OCI-LY3 (cell line): ENCODE results near the gene SYT2.

Source experiments
- H2AFZ ChIP-seq: fragments of 200-600, 300-600 bp; shearing (Covaris generic); 2 replicates; pipeline ENCODE4 v1.6.0; 2014; ENCODE audit warnings: antibody characterized with exemption, low read depth, low read length
- H3K27ac ChIP-seq: fragments of 200-600, 300-600 bp; sonication (generic); 2 replicates; pipeline ENCODE4 v1.5.1; 2014; ENCODE audit warnings: mild to moderate bottlenecking, low read length, moderate library complexity, mixed read lengths
- H3K27me3 ChIP-seq: fragments of 200-600, 300-600 bp; sonication (generic); 2 replicates; pipeline ENCODE4 v1.6.1; 2014; ENCODE audit warnings: low read depth, low read length, mixed read lengths
- H3K36me3 ChIP-seq: fragments of 200-600, 300-600 bp; sonication (generic); replicated peaks from 2 replicates; pipeline ENCODE3; 2014; ENCODE audit warnings: low read depth, low read length, mixed read lengths
- H3K4me1 ChIP-seq: fragments of 300-600, 200-600 bp; sonication (generic); 2 replicates; pipeline ENCODE4 v1.6.1; 2014; ENCODE audit warnings: low read length, mixed read lengths
- H3K4me2 ChIP-seq: fragments of 200-600, 300-600 bp; sonication (generic); 2 replicates; pipeline ENCODE4 v1.6.1; 2014; ENCODE audit warnings: low read length, mixed read lengths
- H3K4me3 ChIP-seq: fragments of 300-600, 200-600 bp; sonication (generic); 2 replicates; pipeline ENCODE4 v1.5.1; 2014; ENCODE audit warnings: antibody characterized with exemption, mild to moderate bottlenecking, low read length, moderate library complexity
- H3K79me2 ChIP-seq: fragments of 300-600, 200-600 bp; shearing (Covaris generic); 2 replicates; pipeline ENCODE4 v1.6.1; 2014; ENCODE audit warnings: mild to moderate bottlenecking, low read length, mixed read lengths
- H3K9ac ChIP-seq: fragments of 300-600, 200-600 bp; shearing (Covaris generic); 2 replicates; pipeline ENCODE4 v1.6.0; 2014; ENCODE audit warnings: mild to moderate bottlenecking, low read length, moderate library complexity
- H3K9me3 ChIP-seq: fragments of 200-600, 300-600 bp; shearing (Covaris generic); 2 replicates; pipeline ENCODE4 v1.6.1; 2014; ENCODE audit warnings: low read length, mixed read lengths; ENCODE audit not compliant: insufficient read depth
- H4K20me1 ChIP-seq: fragments of 200-600, 300-600 bp; sonication (generic); 2 replicates; pipeline ENCODE4 v1.6.1; 2016; ENCODE audit warnings: low read length, mixed read lengths; ENCODE audit not compliant: insufficient read depth
- CTCF ChIP-seq: fragments of 200-600, 300-600 bp; sonication (generic); IDR thresholded peaks from 2 replicates; pipeline ENCODE4 v1.5.1; 2014; ENCODE audit warnings: antibody characterized with exemption, low read length, low read depth
- EZH2phosphoT487 ChIP-seq: fragments of 200-600 bp; shearing (Covaris generic); IDR thresholded peaks from 2 replicates; pipeline ENCODE4 v1.6.1; 2018; ENCODE audit warnings: antibody characterized with exemption, mixed run types, low read depth

The SYT2 gene

GRCh38 chr1:202588503-202589189, 121.6 kb downstream of the SYT2 start:
- H3K4me1 ChIP-seq = peaks cover 15% of the 10 kb centered on the region
- no peak overlapping the region for H3K9ac ChIP-seq

DNA sequence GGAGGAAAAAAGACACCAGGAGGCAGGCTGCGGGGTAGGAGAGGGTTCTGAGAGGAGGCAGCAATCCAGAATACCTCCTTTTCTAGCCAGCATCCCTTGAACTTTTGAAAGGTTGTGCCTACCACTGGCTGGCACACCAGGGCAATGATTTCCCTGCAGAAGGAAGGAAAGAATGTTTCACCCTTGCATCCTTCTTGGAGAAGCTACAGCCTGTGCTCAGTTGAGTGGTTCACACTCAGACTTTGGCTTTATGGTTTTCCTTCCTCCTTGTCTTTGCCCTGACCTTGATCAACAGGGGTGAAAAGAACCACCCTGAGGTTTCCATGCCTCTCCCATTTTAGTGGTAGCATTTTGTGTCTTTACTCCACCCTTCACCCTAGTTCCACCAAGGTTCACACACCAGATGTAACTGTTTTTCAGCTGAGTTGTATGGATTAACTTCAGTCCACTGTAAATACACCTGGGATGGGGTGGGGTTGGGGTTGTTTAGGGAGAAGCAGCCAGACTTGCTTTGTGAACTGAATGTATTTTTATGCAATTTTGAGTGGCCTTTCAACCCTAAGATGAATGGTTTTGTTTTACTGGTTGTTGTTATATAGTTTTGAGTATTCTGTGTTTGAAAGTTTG, 122.3 kb downstream of the SYT2 start:
- TF ChIP-seq EZH2phosphoT487 = no peak
- no peak overlapping the region for H3K4me2 ChIP-seq
- no peak overlapping the region for H3K4me3 ChIP-seq
- H2AFZ ChIP-seq = no peak overlapping the region
- no peaks in the 10 kb centered on the region for H3K36me3 ChIP-seq
- no peaks in the 10 kb centered on the region for H3K27me3 ChIP-seq
- peaks cover 15% of the 10 kb centered on the region for H3K4me1 ChIP-seq
- no peaks in the 10 kb centered on the region for H4K20me1 ChIP-seq
- H3K27ac ChIP-seq = no peak overlapping the region
- no peak overlapping the region for H3K9ac ChIP-seq
- no peaks in the 10 kb centered on the region for H3K79me2 ChIP-seq
- H3K9me3 ChIP-seq = no peaks in the 10 kb centered on the region

More at GRCh38 chr1:202588503-202589189, 121.6 kb downstream of the SYT2 start:
- H4K20me1 ChIP-seq = no peaks in the 10 kb centered on the region
- TF ChIP-seq CTCF = no peak
- no peaks in the 10 kb centered on the region for H3K36me3 ChIP-seq
- H3K79me2 ChIP-seq = no peaks in the 10 kb centered on the region
- no peak overlapping the region for H3K4me3 ChIP-seq
- no peak overlapping the region for H3K4me2 ChIP-seq
- H3K27ac ChIP-seq = no peak overlapping the region
- H3K9me3 ChIP-seq = no peaks in the 10 kb centered on the region
- no peaks in the 10 kb centered on the region for H3K27me3 ChIP-seq
- H2AFZ ChIP-seq = no peak overlapping the region

- H3K27me3 ChIP-seq = no peaks in the 10 kb centered on the region
- peaks cover 15% of the 10 kb centered on the region for H3K4me1 ChIP-seq
- no peaks in the 10 kb centered on the region for H3K9me3 ChIP-seq
- H3K79me2 ChIP-seq = no peaks in the 10 kb centered on the region
- H3K9ac ChIP-seq = no peak overlapping the region
- no peak overlapping the region for H3K4me2 ChIP-seq
- no peaks in the 10 kb centered on the region for H3K36me3 ChIP-seq
- H2AFZ ChIP-seq = no peak overlapping the region
- no peak overlapping the region for H3K27ac ChIP-seq
- TF ChIP-seq EZH2phosphoT487 = no peak
- no peak for TF ChIP-seq CTCF
- no peak overlapping the region for H3K4me3 ChIP-seq
- H4K20me1 ChIP-seq = no peaks in the 10 kb centered on the region
Measured at GRCh38 chr1:202586871-202587270, 123.4 kb downstream of the SYT2 start.

DNA sequence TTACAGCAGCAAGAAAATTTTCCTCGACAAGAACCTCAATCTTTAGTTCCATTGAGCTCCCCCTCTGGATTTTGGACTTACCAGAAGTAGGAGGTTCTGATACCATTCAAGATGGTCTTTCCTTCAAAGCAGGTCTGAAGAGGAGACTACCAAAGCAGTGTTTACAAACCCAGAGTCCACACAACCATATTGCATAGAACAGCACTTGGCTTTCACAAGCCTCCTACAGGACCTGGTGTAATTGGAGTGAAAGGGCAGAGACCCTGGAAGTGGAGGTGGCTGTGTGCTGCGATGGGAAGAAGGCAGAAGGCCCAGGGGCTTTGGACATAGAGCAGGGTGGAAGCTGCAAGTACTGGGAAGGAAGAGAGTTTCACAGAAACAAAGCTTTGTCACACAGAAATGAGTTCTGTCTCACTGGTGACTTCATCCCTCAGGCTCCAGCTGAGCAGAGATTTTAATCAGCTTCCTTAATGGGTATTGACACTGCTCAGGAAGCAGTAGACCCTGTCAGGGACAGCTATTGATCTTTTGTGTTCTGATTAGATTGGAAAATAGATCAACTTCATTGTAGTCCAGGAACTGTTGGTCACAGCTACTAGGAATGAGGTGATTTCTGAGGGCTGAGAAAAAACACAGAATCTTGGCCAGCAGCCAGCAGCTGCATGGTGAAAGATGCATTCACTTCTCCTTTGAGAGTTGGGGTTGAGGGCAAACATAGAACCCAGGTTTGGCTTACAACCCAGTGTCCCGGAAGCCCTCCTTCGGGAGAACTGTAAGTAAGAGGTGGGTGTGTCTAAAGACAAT, 124.0 kb downstream of the SYT2 start:
- Histone ChIP-seq H3K4me2 (no peak overlapping the region), H3K9me3 (no peaks in the 10 kb centered on the region), H3K4me1 (peaks cover 15% of the 10 kb centered on the region), H2AFZ (no peak overlapping the region), H3K4me3 (no peak overlapping the region), H3K27ac (no peak overlapping the region), H3K9ac (no peak overlapping the region), H3K27me3 (no peaks in the 10 kb centered on the region), H3K79me2 (no peaks in the 10 kb centered on the region), H4K20me1 (no peaks in the 10 kb centered on the region), H3K36me3 (no peaks in the 10 kb centered on the region)
- TF ChIP-seq CTCF (no peak), EZH2phosphoT487 (no peak)
